Islet of Langerhans (tissue), 1 donor: Measurements from ENCODE around the gene JUNB.

Source experiments
- FAIRE-seq: peaks from one replicate; lab custom pipeline; 2011; peaks lifted over from hg19 to GRCh38; lab: Jason Lieb, UNC

The JUNB gene

GRCh38 chr19:12774588-12775555 is 16.4 kb upstream of the JUNB start, which contains the start of gene HOOK2:
HOOK2 (minus strand) TSS chr19:12775552; CDS start chr19:12775449, 103 bp downstream.
- no peak for FAIRE-seq

- no peak for FAIRE-seq
Observed at GRCh38 chr19:12777217-12778016, 13.9 kb upstream of the JUNB start.

- peak; percentile 68 for FAIRE-seq
Observed at GRCh38 chr19:12778017-12778904, 13.0 kb upstream of the JUNB start.

- FAIRE-seq: no peak
Observed at GRCh38 chr19:12778905-12779161, 12.5 kb upstream of the JUNB start.

DNA sequence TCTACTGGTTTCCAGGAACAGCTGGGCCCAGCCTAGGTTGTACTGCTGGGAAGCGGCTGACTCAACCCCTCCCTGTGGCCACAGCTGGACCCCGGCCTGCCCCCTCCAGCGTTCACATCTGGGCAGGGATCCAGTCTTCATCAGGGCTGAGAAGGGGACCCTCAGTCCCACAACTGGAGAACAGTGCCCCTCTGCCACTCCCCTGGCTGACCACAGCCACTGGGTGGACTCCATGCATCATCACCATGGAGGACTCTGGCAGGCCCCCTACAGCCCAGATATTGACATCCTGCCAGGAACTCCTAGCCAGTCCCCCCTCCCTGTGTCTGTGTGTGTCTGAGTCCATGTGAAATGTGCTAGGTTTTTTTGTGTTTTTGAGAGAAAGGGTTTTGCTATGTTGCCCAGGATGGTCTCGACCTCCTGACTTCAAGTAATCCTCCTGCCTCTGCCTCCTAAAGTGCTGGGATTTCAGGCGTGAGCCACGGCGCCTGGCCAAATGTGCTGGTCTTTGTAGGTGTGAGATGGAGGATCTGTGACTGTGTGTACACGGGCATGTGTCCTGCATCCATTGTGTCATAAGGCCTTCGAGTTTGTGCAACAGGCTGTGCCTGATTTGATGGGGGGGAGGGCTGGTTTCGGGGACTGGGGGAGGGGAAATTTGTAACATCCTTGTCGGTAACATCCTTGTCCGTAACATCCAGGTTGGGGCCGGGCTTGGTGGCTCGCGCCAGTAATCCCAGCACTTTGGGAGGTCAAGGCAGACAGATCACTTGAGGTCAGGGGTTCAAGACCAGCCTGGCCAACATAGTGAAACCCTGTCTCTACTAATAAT is 11.9 kb upstream of the JUNB start:
- FAIRE-seq: no peak

- FAIRE-seq: no peak
Observed at GRCh38 chr19:12782174-12782423, 9.2 kb upstream of the JUNB start.

DNA sequence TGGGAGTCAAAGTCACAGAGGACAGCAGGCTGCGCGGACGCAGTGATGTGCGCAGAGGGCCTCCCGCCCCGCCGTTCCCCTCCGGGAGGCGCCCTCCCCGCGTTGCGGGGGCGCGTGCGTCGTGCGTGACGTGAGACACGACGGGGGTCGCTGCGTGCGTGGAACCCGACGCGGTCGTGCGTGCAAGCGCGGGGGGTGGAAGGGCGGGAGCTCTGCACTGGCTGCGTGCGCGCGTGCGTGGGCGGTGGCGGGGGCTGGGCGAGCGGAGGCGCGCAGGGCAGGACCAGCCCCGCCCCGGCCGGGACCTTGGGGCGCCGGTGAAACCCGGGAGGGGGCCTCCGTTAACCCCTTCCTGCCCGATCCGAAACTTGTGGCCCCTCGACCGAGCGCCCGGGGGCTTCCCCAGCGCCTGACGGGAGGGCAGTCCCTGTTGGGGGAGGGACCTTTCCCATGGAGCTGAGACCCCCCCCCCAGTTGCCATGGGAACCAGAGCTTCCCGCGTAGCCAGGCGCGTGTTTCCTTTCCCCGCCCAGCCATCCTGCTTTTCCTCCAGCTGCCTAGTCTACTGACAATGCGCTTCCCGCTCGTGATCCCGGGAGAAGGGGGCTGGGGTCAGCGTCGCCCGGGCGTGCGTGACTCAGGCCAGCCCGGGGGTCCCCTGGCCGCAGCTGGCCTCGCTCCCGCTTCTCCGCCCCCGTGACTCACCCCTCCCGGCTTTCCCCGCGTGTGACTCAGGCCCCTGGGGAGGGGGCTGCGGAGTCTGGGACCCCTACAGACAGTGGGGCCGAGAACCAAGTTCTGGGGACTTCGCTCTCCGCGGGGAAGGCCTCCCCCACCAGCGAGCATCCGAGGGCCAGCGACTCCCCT is 8.6 kb upstream of the JUNB start:
- no peak for FAIRE-seq

- no peak for FAIRE-seq
Observed at GRCh38 chr19:12783291-12783848, 7.9 kb upstream of the JUNB start.

GRCh38 chr19:12783849-12784393 is 7.4 kb upstream of the JUNB start:
- no peak for FAIRE-seq

GRCh38 chr19:12784394-12784870 is 6.9 kb upstream of the JUNB start:
- no peak for FAIRE-seq

DNA sequence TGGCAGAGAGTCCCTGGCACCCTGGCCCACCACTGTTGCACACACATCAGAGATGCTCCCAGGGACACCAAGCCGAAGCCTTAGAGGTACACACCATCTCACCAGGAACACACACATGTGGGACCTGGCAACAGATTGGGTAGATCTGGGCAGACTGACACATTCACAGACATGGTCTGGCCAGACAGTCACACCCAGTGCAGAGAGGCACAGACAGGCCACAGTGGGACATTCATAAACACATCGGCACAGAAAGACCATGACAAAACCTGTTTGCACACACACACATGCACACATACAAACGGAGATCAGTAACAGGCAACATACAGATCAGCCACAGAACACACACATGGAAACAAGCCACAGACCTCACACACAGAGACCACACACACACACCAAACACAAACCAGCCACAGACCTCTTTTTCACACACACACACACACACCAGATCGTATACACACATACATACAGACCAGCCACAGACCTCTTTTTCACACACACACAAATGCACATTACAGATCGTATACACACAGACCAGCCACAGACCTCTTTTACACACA is 6.3 kb upstream of the JUNB start:
- no peak for FAIRE-seq

GRCh38 chr19:12785431-12786031 is 5.8 kb upstream of the JUNB start:
- no peak for FAIRE-seq

DNA sequence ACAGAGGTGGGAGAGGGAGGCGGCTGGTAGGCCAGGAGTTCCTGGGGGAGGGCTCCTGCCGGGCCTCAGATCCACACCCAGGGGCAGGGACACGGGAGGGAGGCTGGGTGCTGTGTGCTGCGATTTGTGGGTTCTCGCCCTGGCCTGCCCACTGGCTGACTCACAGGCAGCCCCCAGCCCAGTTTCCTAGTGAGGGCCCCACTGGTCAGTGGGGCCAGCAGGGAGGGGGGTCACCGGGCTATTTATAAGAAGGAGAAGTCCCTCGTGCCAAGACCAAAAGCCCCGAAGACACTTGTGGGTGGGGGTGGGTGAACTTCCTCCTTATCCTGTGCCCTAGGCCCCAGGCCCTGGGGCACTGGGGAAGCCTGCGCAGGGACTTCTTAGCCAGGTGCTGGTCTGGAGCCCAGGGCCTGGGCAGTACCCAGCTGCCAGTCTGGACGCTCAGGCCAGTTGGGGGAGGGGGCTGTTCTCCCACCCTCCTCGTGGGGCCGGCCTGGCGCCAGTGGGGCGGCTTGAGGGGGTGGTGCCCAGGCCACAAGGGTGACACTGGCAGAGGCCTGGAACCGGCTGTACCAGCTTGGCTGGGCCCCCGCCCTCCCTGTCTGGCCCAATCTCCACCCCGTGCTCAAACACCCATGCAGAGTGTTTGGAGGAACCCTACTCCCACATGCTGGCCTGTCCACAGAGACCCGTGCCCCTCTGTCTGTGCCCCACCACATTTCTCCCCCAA is 5.0 kb upstream of the JUNB start:
- FAIRE-seq: no peak

GRCh38 chr19:12786952-12787351 is 4.3 kb upstream of the JUNB start:
- FAIRE-seq: no peak

DNA sequence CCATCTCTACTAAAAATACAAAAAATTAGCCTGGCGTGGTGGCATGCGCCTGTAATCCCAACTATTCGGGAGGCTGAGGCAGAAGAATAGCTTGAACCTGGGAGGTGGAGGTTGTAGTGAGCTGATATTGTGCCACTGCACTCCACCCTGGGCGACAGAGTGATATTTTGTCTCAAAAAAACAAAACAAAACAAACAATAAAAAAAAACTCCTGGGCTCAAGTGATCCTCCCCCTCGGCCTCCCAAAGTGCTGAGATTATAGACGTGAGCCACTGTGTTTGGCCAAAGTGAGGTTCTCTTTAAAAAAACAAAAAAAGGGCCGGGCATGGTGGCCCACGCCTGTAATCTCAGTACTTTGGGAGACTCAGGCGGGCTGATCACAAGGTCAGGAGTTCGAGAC is 3.8 kb upstream of the JUNB start:
- FAIRE-seq: no peak

DNA sequence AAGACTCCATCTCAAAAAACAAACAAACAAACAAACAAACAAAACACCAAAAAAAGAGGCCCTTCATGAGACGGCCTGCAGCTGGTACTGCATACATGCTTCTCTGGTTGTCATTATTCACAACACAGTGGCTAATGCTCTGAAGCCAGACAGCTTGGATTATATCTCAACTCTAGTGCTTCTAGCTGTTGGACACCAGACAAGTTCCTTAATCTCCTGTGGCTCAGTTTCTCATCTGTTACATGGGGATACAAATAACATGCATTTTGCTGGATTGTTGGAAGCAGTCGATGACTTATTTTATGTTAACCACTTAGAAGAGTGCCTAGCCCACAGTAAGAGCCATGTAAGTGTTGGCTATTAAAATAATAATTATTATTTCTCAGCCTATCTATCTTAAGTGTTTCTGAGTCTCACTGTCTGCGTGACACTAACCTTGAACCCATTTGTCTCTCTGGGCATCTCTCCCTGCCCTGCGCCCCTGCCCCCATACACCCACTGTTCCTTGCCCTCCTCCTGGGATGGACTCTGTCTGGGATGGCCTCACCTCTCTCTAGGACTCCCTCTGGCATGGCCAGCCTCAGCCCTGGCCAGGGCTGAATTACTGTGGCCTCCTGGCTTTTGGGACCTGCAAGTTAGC is 3.1 kb upstream of the JUNB start:
- no peak for FAIRE-seq

- FAIRE-seq: no peak
Observed at GRCh38 chr19:12788682-12789097, 2.6 kb upstream of the JUNB start.
